NCI-H2227 treated with DMSO at 0.1 percent for 48 hours (cell line): ENCODE measurements around the gene GFRA3.

Source experiments
- DNase-seq: peaks from one replicate; lab custom pipeline; 2025; lab: John Stamatoyannopoulos, UW

Gene GFRA3

GRCh38 chr5:138246822-138247221, 27.6 kb downstream of the GFRA3 start:
- DNase-seq: no peak

- no peak for DNase-seq
Measured at GRCh38 chr5:138246334-138246733, 28.1 kb downstream of the GFRA3 start.

GRCh38 chr5:138245717-138246116, 28.7 kb downstream of the GFRA3 start:
- DNase-seq: no peak

- DNase-seq: no peak
Measured at GRCh38 chr5:138243794-138244193, 30.6 kb downstream of the GFRA3 start.

- no peak for DNase-seq
Measured at GRCh38 chr5:138241688-138242571, 32.5 kb downstream of the GFRA3 start.

- DNase-seq: no peak
Measured at GRCh38 chr5:138240650-138241385, 33.6 kb downstream of the GFRA3 start.

DNA sequence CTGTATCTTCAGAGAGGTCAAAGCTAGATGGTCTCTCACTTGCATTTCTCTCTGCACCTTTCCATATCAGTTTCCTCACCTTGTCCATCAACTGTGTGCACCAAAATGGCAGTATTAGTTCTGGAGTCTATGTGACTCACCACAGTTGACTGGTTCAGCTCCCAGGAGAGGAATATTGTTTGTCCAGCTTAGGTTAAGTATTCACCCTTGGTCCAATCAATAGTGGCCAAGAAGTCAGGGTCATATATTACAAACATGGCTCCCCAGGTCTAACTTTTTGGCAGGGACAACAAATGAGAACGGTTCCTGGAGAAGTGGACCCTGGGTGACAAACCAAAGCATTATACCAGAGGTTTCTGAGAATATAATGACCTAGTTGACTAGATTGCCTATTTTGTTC, 36.4 kb downstream of the GFRA3 start:
- DNase-seq: no peak

GRCh38 chr5:138234651-138235050, 39.8 kb downstream of the GFRA3 start:
- DNase-seq: no peak

GRCh38 chr5:138233280-138233679, 41.1 kb downstream of the GFRA3 start:
- no peak for DNase-seq

- DNase-seq: peak; percentile 65
Measured at GRCh38 chr5:138230981-138231589, 43.3 kb downstream of the GFRA3 start.

GRCh38 chr5:138230261-138230660, 44.2 kb downstream of the GFRA3 start:
- no peak for DNase-seq

GRCh38 chr5:138229387-138229786, 45.0 kb downstream of the GFRA3 start:
- no peak for DNase-seq

GRCh38 chr5:138226910-138227309, 47.5 kb downstream of the GFRA3 start:
- DNase-seq: no peak

GRCh38 chr5:138224712-138225111, 49.7 kb downstream of the GFRA3 start:
- no peak for DNase-seq

- DNase-seq: no peak
Measured at GRCh38 chr5:138223532-138223931, 50.9 kb downstream of the GFRA3 start.

GRCh38 chr5:138216799-138217198, 57.6 kb downstream of the GFRA3 start:
- no peak for DNase-seq

DNA sequence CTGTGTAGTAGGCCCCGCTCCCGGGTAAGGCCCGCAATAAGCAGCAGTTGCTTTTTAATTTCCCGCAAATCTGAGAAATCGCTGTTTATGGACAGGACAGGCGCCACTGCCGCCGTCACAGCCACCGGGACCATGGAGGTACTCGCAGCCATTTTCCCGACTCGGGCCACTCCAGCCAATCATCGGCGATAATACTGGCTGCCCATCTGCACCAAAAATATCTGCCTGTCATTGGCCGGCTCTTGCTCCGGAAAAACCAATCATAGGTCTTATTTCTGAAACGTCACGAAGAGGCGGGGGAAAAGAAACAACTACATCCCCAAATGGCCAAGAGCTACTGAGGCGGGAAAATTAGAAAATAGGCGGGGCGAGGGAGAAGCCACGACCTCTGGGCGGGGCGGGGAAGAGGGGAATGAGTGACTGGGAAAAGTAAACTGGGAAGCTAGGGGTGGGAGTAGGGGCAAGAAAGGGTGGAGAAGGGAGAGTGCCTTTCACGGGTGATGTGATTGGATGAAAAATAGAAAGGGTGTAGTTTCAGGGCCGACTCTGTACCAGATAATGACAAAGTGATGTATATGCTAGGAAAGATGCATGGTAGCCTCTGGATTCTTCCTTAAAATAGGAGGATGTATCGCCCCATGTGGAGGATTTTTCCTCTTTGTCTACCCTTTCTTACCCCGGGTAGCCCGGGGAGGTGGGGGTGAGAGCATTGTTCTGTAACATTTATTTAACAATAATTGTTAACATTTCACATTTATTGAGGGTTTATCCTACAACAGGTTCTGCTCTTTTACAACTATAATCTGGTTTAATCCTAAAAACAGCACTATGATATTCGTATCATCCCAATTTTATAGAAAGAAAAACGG, 61.0 kb downstream of the GFRA3 start, which contains the start of gene CDC23:
Gene CDC23 (minus strand): TSS at position 163 of the 869 bp plus-strand sequence. CDS start 11 bp downstream, at position 152.
- peak; percentile 95 for DNase-seq

GRCh38 chr5:138212828-138213160, 61.6 kb downstream of the GFRA3 start:
- DNase-seq: no peak

DNA sequence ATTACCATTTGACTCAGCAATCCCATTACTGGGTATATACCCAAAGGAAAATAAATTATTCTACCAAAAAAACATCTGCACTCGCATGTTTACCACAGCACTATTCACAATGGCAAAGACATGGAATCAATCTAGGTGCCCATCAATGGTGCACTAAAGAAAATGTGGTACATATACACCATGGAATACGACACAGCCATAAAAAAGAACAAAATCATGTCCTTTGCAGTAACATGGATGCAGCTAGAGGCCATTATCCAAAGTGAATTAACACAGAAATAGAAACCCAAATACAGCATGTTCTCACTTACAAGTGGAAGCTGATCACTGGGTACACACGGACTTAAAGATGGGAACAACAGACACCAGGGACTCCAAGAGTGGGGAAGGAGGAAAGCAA, 63.4 kb downstream of the GFRA3 start:
- DNase-seq: no peak
